H1 (cell line): ENCODE data around the gene SLC47A2. TPM values are rescaled to one million over a fixed set of nuclear protein-coding genes. Genes with fewer than 3 reads are reported as not detected.

Experiments
- BCL11A ChIP-seq, 2 experiments: IDR thresholded peaks; one replicate each; pipeline ENCODE4 v1.6.1; 2011; ENCODE audit warnings: low read depth in 2 of 2, low read length in 2 of 2, mild to moderate bottlenecking in 2 of 2
- RBBP5 ChIP-seq: IDR thresholded peaks from 2 replicates; pipeline ENCODE4 v1.7.1; 2012; ENCODE audit warnings: low read depth, mild to moderate bottlenecking, inconsistent platforms, low read length, moderate library complexity, borderline replicate concordance
- SP1 ChIP-seq: IDR thresholded peaks from 2 replicates; pipeline ENCODE4 v1.6.1; 2011; ENCODE audit warnings: low read depth, low read length
- SP2 ChIP-seq: IDR thresholded peaks from 2 replicates; pipeline ENCODE4 v1.6.1; 2012; ENCODE audit warnings: mild to moderate bottlenecking, low read length, inconsistent platforms
- polyA plus RNA-seq, 7 experiments: library from polyadenylated mRNA; depleted of rRNA in 3 of 7; stranded (reverse) in 5 of 7; unstranded in 2 of 7; fragments of >200 nt in 5 of 7; fragments of 200-250 nt in 2 of 7; gene quantifications; 1 replicate in 5 of 7; 2 replicates in 1 of 7; 4 replicates in 1 of 7; pipeline versions ENCODE4 v1.2.1 to v1.2.3, GENCODE V29; 2011 to 2013; ENCODE audit warnings: missing spikeins in 2 of 7, mixed read lengths in 2 of 7
- total RNA-seq: library from RNA; stranded (reverse); fragmentation: NEBNext Ultra II Directional; extraction: Animal tissue kit (Norgen Biotek cat#: 25700); gene quantifications from 2 replicates; pipeline ENCODE4 v1.2.1, GENCODE V29; 2021
- TF ChIP-seq, protein P1 (sequence below): IDR thresholded peaks from 2 replicates; pipeline ENCODE4 v1.6.1; 2011; ENCODE audit warnings: low read depth, mild to moderate bottlenecking, low read length; ENCODE audit not compliant: insufficient read depth

SLC47A2 gene
- total and polyA plus RNA-seq, 2 of the 8 experiments (the other 6 are each of a cell fraction or from before 2014, with no cell fraction given), result not detected

DNA sequence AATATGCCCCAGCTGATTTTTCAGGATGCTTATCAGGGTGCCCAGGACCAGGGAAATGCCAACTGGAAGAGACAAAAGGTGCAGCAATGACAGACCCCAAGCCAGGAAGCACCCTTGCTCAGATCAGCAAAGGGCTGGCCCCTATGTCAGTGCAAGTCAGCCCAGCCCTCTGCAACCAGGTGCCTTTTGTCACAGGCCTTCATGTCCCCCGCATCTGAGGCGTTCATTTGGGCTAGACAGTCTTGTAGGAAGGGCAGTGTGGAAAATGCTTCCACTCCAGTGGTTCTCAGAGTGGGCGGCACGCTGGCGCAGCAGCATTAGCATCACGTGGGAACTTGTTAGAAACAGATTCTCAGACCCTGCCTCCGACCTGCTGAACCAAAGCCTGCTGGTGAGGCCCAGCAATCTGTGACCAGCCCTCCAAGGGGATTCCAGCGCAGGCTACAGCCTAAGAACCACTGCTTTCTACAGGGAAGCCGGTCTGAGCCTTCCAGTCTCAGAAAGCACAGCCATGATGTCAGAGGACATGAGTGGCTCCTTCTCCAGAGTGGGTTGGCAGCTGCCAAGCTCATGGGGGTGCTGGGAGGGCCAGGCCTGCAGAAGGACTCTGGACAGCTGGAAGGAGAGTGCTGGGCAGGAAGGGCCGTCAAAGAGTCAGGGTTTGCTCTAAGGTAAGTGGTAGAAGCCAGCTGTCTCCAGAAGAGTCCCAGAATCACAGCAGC lies 13.1 kb downstream of the SLC47A2 start (continued):
- TF ChIP-seq, protein P1, sequence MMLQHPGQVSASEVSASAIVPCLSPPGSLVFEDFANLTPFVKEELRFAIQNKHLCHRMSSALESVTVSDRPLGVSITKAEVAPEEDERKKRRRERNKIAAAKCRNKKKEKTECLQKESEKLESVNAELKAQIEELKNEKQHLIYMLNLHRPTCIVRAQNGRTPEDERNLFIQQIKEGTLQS, result no peak
- TF ChIP-seq BCL11A (IDR thresholded peaks at IDR 0.05; ENCODE audit: low read depth in 2 of 2, low read length in 2 of 2) (no peak), SP2 (no peak), SP1 (no peak), RBBP5 (no peak)
